ENCODE results near the gene MAN1A2. TPM values are rescaled to one million over a fixed set of nuclear protein-coding genes. Genes with fewer than 3 reads are reported as not detected.
A peak's percentile ranks its signal among the peaks of the same experiment; 100 is the strongest.

MAN1A2 gene
- total RNA-seq, 1 donor from 2014 or later = 39.4 TPM

DNA sequence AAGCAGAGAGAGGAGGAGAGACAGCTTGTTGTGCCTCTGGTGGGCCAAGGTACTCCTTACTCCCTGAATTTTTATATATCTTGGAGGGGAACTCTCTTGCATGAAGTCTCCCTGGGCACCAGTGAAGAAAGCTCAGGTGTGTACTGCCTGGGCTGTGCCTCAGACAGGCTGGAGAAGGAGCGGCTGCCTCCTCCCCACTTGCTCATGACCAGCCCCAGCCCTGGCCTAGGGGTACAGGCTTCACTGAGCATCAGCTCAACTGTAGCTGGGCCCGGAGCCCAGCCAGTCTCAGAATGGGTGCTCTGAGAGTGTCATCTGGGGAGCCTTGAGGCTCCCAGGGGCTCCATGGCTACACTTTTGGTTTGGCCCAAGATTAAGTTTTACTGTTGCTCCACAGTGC lies 193.8 kb downstream of the MAN1A2 start:
- TF ChIP-seq, protein P1, sequence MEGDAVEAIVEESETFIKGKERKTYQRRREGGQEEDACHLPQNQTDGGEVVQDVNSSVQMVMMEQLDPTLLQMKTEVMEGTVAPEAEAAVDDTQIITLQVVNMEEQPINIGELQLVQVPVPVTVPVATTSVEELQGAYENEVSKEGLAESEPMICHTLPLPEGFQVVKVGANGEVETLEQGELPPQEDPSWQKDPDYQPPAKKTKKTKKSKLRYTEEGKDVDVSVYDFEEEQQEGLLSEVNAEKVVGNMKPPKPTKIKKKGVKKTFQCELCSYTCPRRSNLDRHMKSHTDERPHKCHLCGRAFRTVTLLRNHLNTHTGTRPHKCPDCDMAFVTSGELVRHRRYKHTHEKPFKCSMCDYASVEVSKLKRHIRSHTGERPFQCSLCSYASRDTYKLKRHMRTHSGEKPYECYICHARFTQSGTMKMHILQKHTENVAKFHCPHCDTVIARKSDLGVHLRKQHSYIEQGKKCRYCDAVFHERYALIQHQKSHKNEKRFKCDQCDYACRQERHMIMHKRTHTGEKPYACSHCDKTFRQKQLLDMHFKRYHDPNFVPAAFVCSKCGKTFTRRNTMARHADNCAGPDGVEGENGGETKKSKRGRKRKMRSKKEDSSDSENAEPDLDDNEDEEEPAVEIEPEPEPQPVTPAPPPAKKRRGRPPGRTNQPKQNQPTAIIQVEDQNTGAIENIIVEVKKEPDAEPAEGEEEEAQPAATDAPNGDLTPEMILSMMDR (conservative IDR thresholded peaks at IDR 0.05) = no peak
- Mint-ChIP-seq H3K9me3 (peaks cover 10% of the 10 kb centered on the region), H3K36me3 (ENCODE audit: low read depth) (peaks cover 2% of the 10 kb centered on the region), H3K4me1 (peaks cover 14% of the 10 kb centered on the region), H3K27me3 (ENCODE audit: low read depth) (no peaks in the 10 kb centered on the region), H3K27ac (ENCODE audit: unreplicated experiment) (no peak overlapping the region), H3K4me3 (no peak overlapping the region)
- no peak for DNase-seq (ENCODE audit: low read depth, low spot score)

DNA sequence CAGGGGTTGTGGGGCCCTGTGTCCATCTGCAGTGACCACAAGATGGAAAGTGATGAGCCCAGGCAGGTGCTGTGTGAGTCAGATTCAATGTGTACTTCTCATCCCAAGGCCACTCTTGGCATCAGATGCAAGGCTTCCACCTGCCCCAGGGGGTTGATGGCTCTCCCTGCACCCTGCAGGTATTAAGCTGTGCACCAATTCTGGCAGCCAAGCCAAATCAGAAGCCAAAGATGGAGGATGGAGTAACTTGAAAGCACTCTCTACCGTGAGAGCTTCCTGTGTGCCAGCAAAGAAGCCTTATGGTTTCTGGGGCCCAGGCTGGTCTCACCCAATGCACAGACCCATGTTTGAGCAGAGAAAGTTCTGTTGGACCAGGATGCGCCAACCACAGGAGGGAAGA lies 194.3 kb downstream of the MAN1A2 start:
- H3K4me1 Mint-ChIP-seq = peaks cover 14% of the 10 kb centered on the region
- H3K27ac Mint-ChIP-seq (ENCODE audit: unreplicated experiment) = no peak overlapping the region
- peaks cover 2% of the 10 kb centered on the region for H3K36me3 Mint-ChIP-seq (ENCODE audit: low read depth)
- peaks cover 10% of the 10 kb centered on the region for H3K9me3 Mint-ChIP-seq
- no peak overlapping the region for H3K4me3 Mint-ChIP-seq
- TF ChIP-seq, protein P1 (conservative IDR thresholded peaks at IDR 0.05) = no peak
- no peaks in the 10 kb centered on the region for H3K27me3 Mint-ChIP-seq (ENCODE audit: low read depth)
- DNase-seq (ENCODE audit: low read depth, low spot score) = no peak

DNA sequence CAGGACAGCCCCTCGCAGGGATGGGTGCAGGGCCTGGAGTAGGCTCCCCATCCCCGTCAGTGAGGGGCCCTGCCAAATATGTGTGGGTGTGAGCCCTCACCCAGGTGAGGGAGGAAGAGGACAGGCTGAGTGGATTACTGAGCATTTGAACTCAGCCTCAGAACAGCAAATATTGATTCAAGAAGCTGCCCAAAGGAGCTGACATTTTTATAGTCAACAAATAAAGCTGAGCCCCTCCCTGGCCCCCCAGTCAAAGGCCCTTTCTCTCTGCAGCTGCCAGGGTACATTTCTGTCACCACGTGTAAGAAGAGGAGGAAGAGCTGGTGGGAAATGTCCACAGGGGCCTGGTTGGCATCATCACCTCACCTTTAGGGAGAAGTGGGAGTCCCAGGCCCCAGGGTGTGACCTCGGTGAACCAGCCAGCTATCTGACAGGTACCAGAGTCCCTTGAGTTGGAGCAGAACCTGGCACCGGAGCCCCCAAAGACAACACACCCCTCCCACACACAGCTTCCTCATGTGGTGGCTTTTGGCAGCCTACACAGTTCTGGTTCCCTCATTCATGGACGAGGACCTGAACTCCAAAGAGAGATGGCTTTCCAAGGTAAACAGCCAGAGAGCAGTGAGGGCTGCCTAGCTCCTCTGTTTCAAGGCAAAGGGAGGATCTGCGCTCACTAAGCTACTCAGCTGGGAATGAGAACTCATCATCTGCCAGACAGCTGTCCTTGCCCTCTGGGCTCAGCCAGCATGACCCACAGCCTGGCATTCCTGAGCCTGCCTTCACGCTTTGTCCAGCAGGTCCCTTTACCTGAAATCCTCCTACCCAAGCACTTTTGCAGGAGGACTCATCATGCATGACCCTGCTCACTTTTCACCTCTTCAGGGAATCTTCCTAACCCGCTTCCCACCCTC lies 195.6 kb downstream of the MAN1A2 start:
- TF ChIP-seq, protein P1 (conservative IDR thresholded peaks at IDR 0.05) = no peak
- Mint-ChIP-seq H3K36me3 (ENCODE audit: low read depth) (peaks cover under 1% of the 10 kb centered on the region), H3K4me3 (no peak overlapping the region), H3K27ac (ENCODE audit: unreplicated experiment) (peak overlapping the region; percentile 58), H3K9me3 (peaks cover 4% of the 10 kb centered on the region), H3K27me3 (ENCODE audit: low read depth) (no peaks in the 10 kb centered on the region), H3K4me1 (peaks cover 14% of the 10 kb centered on the region)
- no peak for DNase-seq (ENCODE audit: low read depth, low spot score)

DNA sequence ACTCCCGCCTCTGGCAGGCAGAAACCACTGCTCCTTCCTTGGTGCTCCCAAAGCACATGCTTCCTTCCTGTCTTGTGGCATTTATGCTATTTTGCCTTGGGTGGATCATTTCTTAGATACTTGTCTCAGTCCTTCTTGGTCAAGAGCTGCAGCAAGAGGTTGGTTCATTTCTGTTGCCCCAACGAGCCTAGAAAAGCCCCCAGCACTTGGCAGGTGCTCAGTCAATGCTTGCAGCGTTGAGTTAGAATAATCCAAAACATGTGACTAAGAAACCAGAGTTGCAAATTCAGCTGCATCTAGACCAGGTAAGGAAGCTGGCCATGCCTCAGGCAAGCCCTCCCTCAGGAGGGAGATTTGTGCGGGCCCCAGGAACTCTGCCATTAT lies 196.2 kb downstream of the MAN1A2 start:
- H3K27me3 Mint-ChIP-seq (ENCODE audit: low read depth) = no peaks in the 10 kb centered on the region
- TF ChIP-seq, protein P1 (conservative IDR thresholded peaks at IDR 0.05) = no peak
- H3K4me3 Mint-ChIP-seq = no peak overlapping the region
- no peak for DNase-seq (ENCODE audit: low read depth, low spot score)
- H3K4me1 Mint-ChIP-seq = peaks cover 14% of the 10 kb centered on the region
- H3K27ac Mint-ChIP-seq (ENCODE audit: unreplicated experiment) = peak overlapping the region; percentile 58
- H3K9me3 Mint-ChIP-seq = peaks cover 3% of the 10 kb centered on the region
- H3K36me3 Mint-ChIP-seq (ENCODE audit: low read depth) = no peaks in the 10 kb centered on the region

DNA sequence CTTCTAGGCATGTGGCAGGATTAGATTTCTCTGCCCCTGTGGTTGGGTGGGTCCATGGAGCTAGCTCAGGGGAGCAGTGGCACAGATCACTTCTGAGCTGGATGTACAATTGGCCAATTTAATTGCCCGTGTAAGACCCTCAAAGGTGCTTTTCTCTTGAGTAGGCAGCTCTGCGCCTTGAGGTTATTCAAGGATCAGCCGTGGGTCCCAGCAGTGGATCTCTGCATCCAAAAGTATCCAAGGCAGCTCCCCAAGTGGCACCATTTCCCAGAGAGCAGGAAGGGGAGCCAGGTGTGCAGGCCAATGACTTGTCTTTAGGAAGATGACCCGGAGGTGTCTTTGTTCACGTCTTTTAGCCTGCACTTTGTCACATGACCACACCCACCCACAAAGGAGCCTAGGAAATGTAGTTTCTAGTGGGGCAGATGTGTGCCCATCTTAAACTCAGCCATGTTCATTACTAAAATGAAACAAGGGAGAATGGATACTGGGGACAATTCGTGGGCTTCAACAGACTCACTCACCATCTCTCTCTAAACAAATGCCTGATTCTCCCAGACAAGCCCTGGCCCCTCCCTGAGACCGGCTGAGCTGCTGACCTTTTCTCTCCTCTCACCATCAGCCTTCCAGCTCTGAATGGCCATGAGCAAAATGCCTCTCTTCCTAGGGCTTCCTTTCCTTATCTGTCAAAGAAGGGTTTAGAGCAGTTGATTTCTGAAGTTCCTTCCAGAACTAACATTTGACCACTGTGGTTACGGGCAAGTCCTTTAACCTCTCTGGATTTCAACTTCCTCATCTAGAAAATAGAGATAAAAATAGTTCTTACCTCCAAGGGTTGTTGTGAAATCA lies 197.2 kb downstream of the MAN1A2 start:
- peaks cover 14% of the 10 kb centered on the region for H3K4me1 Mint-ChIP-seq
- TF ChIP-seq, protein P1 (conservative IDR thresholded peaks at IDR 0.05) = no peak
- DNase-seq (ENCODE audit: low read depth, low spot score) = no peak
- peak overlapping the region; percentile 17 for H3K4me3 Mint-ChIP-seq
- no peaks in the 10 kb centered on the region for H3K27me3 Mint-ChIP-seq (ENCODE audit: low read depth)
- peak overlapping the region; percentile 91 for H3K27ac Mint-ChIP-seq (ENCODE audit: unreplicated experiment)
- no peaks in the 10 kb centered on the region for H3K36me3 Mint-ChIP-seq (ENCODE audit: low read depth)
- H3K9me3 Mint-ChIP-seq = no peaks in the 10 kb centered on the region

Measured in neural crest cell (in vitro differentiated cells).